Measurements from ENCODE around the gene ZBTB11.

- TF ChIP-seq GATA3 (IDR thresholded peaks at IDR 0.05; ENCODE audit: low read depth, low read length) (no peak), GATA2 (IDR thresholded peaks at IDR 0.05; ENCODE audit: low read depth, low read length) (no peak)
Measured at GRCh38 chr3:101643861-101644613, 32.9 kb downstream of the ZBTB11 start.
